GM12878 (cell line): Measurements from ENCODE around the gene SPATA31D1. TPM values are rescaled to one million over a fixed set of nuclear protein-coding genes. Genes with fewer than 3 reads are reported as not detected.

ENCODE experiments used
- E2F8 ChIP-seq: fragments of 450-650 bp; IDR thresholded peaks from 2 replicates; pipeline ENCODE4 v1.6.1; 2018; ENCODE audit warnings: mild to moderate bottlenecking, low read depth, moderate library complexity; ENCODE audit not compliant: partially characterized antibody
- IKZF1 ChIP-seq: fragments of 450-650 bp; conservative IDR thresholded peaks from 2 replicates; pipeline ENCODE4 v1.6.1; 2017; ENCODE audit warnings: antibody characterized with exemption, mild to moderate bottlenecking
- NKRF ChIP-seq: fragments of 450-650 bp; conservative IDR thresholded peaks from 2 replicates; pipeline ENCODE4 v1.6.1; 2017; ENCODE audit warnings: mild to moderate bottlenecking, moderate library complexity
- NR2F1 ChIP-seq: fragments of 450-650 bp; conservative IDR thresholded peaks from 2 replicates; pipeline ENCODE4 v1.6.1; 2017; ENCODE audit warnings: mild to moderate bottlenecking
- ZBTB33 ChIP-seq: fragments of 450-650 bp; IDR thresholded peaks from 2 replicates; pipeline ENCODE4 v1.6.1; 2017; ENCODE audit warnings: mild to moderate bottlenecking
- ZNF592 ChIP-seq: fragments of 450-650 bp; IDR thresholded peaks from 2 replicates; pipeline ENCODE4 v1.6.1; 2017; ENCODE audit warnings: mild to moderate bottlenecking, moderate library complexity
- polyA plus RNA-seq, 11 experiments: library from polyadenylated mRNA; depleted of rRNA in 4 of 11; unstranded in 6 of 11; stranded (reverse) in 5 of 11; fragments of >200 nt; fragmentation: Nextera tagmentation in 4 of 11; fragmentation: Illumina TruSeq in 1 of 11; extraction: Ambion mirVana in 4 of 11; extraction: Trizol in 1 of 11; gene quantifications; 1 replicate in 1 of 11; 2 replicates in 10 of 11; pipeline versions ENCODE4 v1.2.1 to v1.2.3, GENCODE V29; 2011 to 2016; ENCODE audit warnings: inconsistent platforms in 2 of 11, missing spikeins in 2 of 11, low read depth in 1 of 11
- total RNA-seq, 4 experiments: library from RNA; depleted of rRNA in 3 of 4; stranded (reverse); fragments of >200 nt in 3 of 4; fragmentation: Illumina TruSeq in 1 of 4; extraction: Trizol in 1 of 4; gene quantifications; 2 replicates each; pipeline versions ENCODE4 v1.2.1 to v1.2.3, GENCODE V29; 2013 to 2021

SPATA31D1 gene
- total and polyA plus RNA-seq, 10 of the 15 experiments (the other 5 are each of a cell fraction or from before 2014, with no cell fraction given): 0.01 to 0.45 (median 0.05) TPM; not detected in 4

GRCh38 chr9:82038897-82039296 lies 50.3 kb downstream of the SPATA31D1 start (continued):
- TF ChIP-seq ZBTB33 (no peak), NR2F1 (no peak), NKRF (no peak), E2F8 (no peak), ZNF592 (no peak), IKZF1 (no peak)
- TF ChIP-seq, all 136 proteins: peak for 0

Other genes starting within 250 kb of the SPATA31D1 start
- gene SPATA31D4, start 60.3 kb upstream of the SPATA31D1 start, total RNA-seq (2014; rRNA removed): not detected in 2 replicates
- not detected in 2 replicates for gene SPATA31D4, start 60.3 kb upstream of the SPATA31D1 start, total RNA-seq (2014; rRNA removed; fragmentation: Illumina TruSeq; extraction: Trizol)
- not detected in 2 replicates for gene SPATA31D4, start 60.3 kb upstream of the SPATA31D1 start, total RNA-seq (2021)
- gene SPATA31D4, start 60.3 kb upstream of the SPATA31D1 start, polyA plus RNA-seq (2011; rRNA removed): not detected in 2 replicates
- not detected in 2 replicates for gene SPATA31D4, start 60.3 kb upstream of the SPATA31D1 start, polyA plus RNA-seq (2014; fragmentation: Illumina TruSeq; extraction: Trizol)
- gene SPATA31D4, start 60.3 kb upstream of the SPATA31D1 start, polyA plus RNA-seq (2014; fragmentation: Nextera tagmentation; extraction: Ambion mirVana): not detected
- not detected in 2 replicates for gene SPATA31D4, start 60.3 kb upstream of the SPATA31D1 start, polyA plus RNA-seq (2014; rRNA removed)
- gene SPATA31D4, start 60.3 kb upstream of the SPATA31D1 start, polyA plus RNA-seq (2016; fragmentation: Nextera tagmentation; extraction: Ambion mirVana): not detected
- gene SPATA31D3, start 45.3 kb upstream of the SPATA31D1 start, total RNA-seq (2014; rRNA removed): not detected in 2 replicates
- not detected in 2 replicates for gene SPATA31D3, start 45.3 kb upstream of the SPATA31D1 start, total RNA-seq (2014; rRNA removed; fragmentation: Illumina TruSeq; extraction: Trizol)
- gene SPATA31D3, start 45.3 kb upstream of the SPATA31D1 start, total RNA-seq (2021): not detected in 2 replicates
- not detected in 2 replicates for gene SPATA31D3, start 45.3 kb upstream of the SPATA31D1 start, polyA plus RNA-seq (2011; rRNA removed)
- gene SPATA31D3, start 45.3 kb upstream of the SPATA31D1 start, polyA plus RNA-seq (2014; fragmentation: Illumina TruSeq; extraction: Trizol): not detected in 2 replicates
- gene SPATA31D3, start 45.3 kb upstream of the SPATA31D1 start, polyA plus RNA-seq (2014; fragmentation: Nextera tagmentation; extraction: Ambion mirVana): not detected
- gene SPATA31D3, start 45.3 kb upstream of the SPATA31D1 start, polyA plus RNA-seq (2014; rRNA removed): not detected in 2 replicates
- gene SPATA31D3, start 45.3 kb upstream of the SPATA31D1 start, polyA plus RNA-seq (2016; fragmentation: Nextera tagmentation; extraction: Ambion mirVana): not detected